Effector memory CD4-positive, alpha-beta T cell (primary cell): ENCODE data around the gene RAB1A.

Experiments
- DNase-seq, 3 donors: peaks; one replicate each; pipeline ENCODE4 v3.0.0-alpha.2; 2020
- H3K27ac ChIP-seq: 2 replicates; pipeline ENCODE4 v1.7.0; 2013; ENCODE audit warnings: mild to moderate bottlenecking, low read length, moderate library complexity; ENCODE audit not compliant: insufficient read depth, poor library complexity, severe bottlenecking
- H3K27me3 ChIP-seq: replicated peaks from 2 replicates; pipeline ENCODE4 v1.7.0; 2013; ENCODE audit warnings: mild to moderate bottlenecking, low read length; ENCODE audit not compliant: insufficient read depth, control insufficient read depth, poor library complexity, severe bottlenecking
- H3K36me3 ChIP-seq: 2 replicates; pipeline ENCODE4 v1.7.0; 2013; ENCODE audit warnings: mild to moderate bottlenecking, low read length, moderate library complexity; ENCODE audit not compliant: control insufficient read depth, insufficient read depth
- H3K4me1 ChIP-seq: 2 replicates; pipeline ENCODE4 v1.7.0; 2013; ENCODE audit warnings: low read length, mild to moderate bottlenecking; ENCODE audit not compliant: control insufficient read depth, insufficient read depth, poor library complexity, severe bottlenecking
- H3K4me3 ChIP-seq: 2 replicates; pipeline ENCODE4 v1.7.0; 2013; ENCODE audit warnings: low read length, low read depth, mild to moderate bottlenecking; ENCODE audit not compliant: insufficient read depth, poor library complexity, severe bottlenecking
- H3K9me3 ChIP-seq: 2 replicates; pipeline ENCODE4 v1.7.0; 2013; ENCODE audit warnings: mild to moderate bottlenecking, low read length, moderate library complexity; ENCODE audit not compliant: control insufficient read depth

Gene RAB1A

GRCh38 chr2:65098741-65099140 is 31.2 kb downstream of the RAB1A start:
- Histone ChIP-seq H3K4me3 (no peak overlapping the region), H3K9me3 (no peaks in the 10 kb centered on the region), H3K4me1 (no peaks in the 10 kb centered on the region), H3K27me3 (no peaks in the 10 kb centered on the region), H3K36me3 (peaks cover 41% of the 10 kb centered on the region), H3K27ac (no peak overlapping the region)
- DNase-seq, result no peak

- no peak overlapping the region for H3K27ac ChIP-seq
- H3K36me3 ChIP-seq, result peaks cover 43% of the 10 kb centered on the region
Observed at GRCh38 chr2:65097844-65098243, 32.1 kb downstream of the RAB1A start.

GRCh38 chr2:65096948-65097347 is 33.0 kb downstream of the RAB1A start:
- Histone ChIP-seq H3K9me3 (no peaks in the 10 kb centered on the region), H3K27me3 (no peaks in the 10 kb centered on the region), H3K4me1 (no peaks in the 10 kb centered on the region), H3K27ac (no peak overlapping the region), H3K36me3 (peaks cover 50% of the 10 kb centered on the region), H3K4me3 (no peak overlapping the region)
- DNase-seq, result no peak

More at GRCh38 chr2:65097844-65098243, 32.1 kb downstream of the RAB1A start:
- Histone ChIP-seq H3K4me1 (no peaks in the 10 kb centered on the region), H3K9me3 (no peaks in the 10 kb centered on the region), H3K4me3 (no peak overlapping the region), H3K27me3 (no peaks in the 10 kb centered on the region)
- no peak for DNase-seq

GRCh38 chr2:65093211-65093610 is 36.7 kb downstream of the RAB1A start:
- H3K27ac ChIP-seq, result no peak overlapping the region
- H3K4me3 ChIP-seq, result no peak overlapping the region
- DNase-seq, result no peak
- no peaks in the 10 kb centered on the region for H3K9me3 ChIP-seq
- H3K27me3 ChIP-seq, result no peaks in the 10 kb centered on the region
- H3K4me1 ChIP-seq, result no peaks in the 10 kb centered on the region
- H3K36me3 ChIP-seq, result peaks cover 60% of the 10 kb centered on the region

- Histone ChIP-seq H3K4me3 (no peak overlapping the region), H3K4me1 (no peaks in the 10 kb centered on the region), H3K27ac (no peak overlapping the region), H3K27me3 (no peaks in the 10 kb centered on the region), H3K36me3 (peaks cover 61% of the 10 kb centered on the region), H3K9me3 (no peaks in the 10 kb centered on the region)
- DNase-seq, result no peak
Observed at GRCh38 chr2:65092791-65093190, 37.1 kb downstream of the RAB1A start.

- Histone ChIP-seq H3K4me1 (no peaks in the 10 kb centered on the region), H3K9me3 (no peaks in the 10 kb centered on the region), H3K27ac (no peak overlapping the region), H3K27me3 (no peaks in the 10 kb centered on the region), H3K4me3 (no peak overlapping the region), H3K36me3 (peaks cover 56% of the 10 kb centered on the region)
- no peak for DNase-seq
Observed at GRCh38 chr2:65085148-65085547, 44.8 kb downstream of the RAB1A start.

- DNase-seq, result no peak
- no peaks in the 10 kb centered on the region for H3K4me1 ChIP-seq
- no peak overlapping the region for H3K4me3 ChIP-seq
- no peaks in the 10 kb centered on the region for H3K27me3 ChIP-seq
- no peak overlapping the region for H3K27ac ChIP-seq
- H3K36me3 ChIP-seq, result peaks cover 59% of the 10 kb centered on the region
- no peaks in the 10 kb centered on the region for H3K9me3 ChIP-seq
Observed at GRCh38 chr2:65081232-65081685, 48.6 kb downstream of the RAB1A start.

GRCh38 chr2:65079017-65079416 is 50.9 kb downstream of the RAB1A start:
- Histone ChIP-seq H3K36me3 (peaks cover 46% of the 10 kb centered on the region), H3K9me3 (no peaks in the 10 kb centered on the region), H3K4me3 (no peak overlapping the region), H3K27me3 (no peaks in the 10 kb centered on the region), H3K4me1 (no peaks in the 10 kb centered on the region), H3K27ac (no peak overlapping the region)
- DNase-seq, result no peak

GRCh38 chr2:65077898-65078297 is 52.0 kb downstream of the RAB1A start:
- Histone ChIP-seq H3K27me3 (no peaks in the 10 kb centered on the region), H3K36me3 (peaks cover 42% of the 10 kb centered on the region), H3K4me1 (no peaks in the 10 kb centered on the region), H3K27ac (no peak overlapping the region), H3K9me3 (no peaks in the 10 kb centered on the region), H3K4me3 (no peak overlapping the region)
- no peak for DNase-seq

- Histone ChIP-seq H3K4me1 (no peaks in the 10 kb centered on the region), H3K27me3 (no peaks in the 10 kb centered on the region), H3K9me3 (no peaks in the 10 kb centered on the region), H3K4me3 (no peak overlapping the region), H3K27ac (no peak overlapping the region), H3K36me3 (peaks cover 45% of the 10 kb centered on the region)
- no peak for DNase-seq
Observed at GRCh38 chr2:65076345-65076710, 53.6 kb downstream of the RAB1A start.
